IPS-18c (cell line): ENCODE measurements around the gene GGTLC2.
"Not testable (repeated sequence)": the region's sequence is repeated elsewhere in the genome, so short reads cannot be mapped to it uniquely, and the experiment has no call there.

Experiments
- H3K4me3 ChIP-seq: 2 replicates; pipeline ENCODE4 v1.7.0; 2013; ENCODE audit warnings: low read depth, mild to moderate bottlenecking, low read length, moderate library complexity; ENCODE audit not compliant: insufficient read depth
- H3K9me3 ChIP-seq: one replicate; pipeline ENCODE4 v1.6.1; 2013; ENCODE audit warnings: mild to moderate bottlenecking, low read length, moderate library complexity; ENCODE audit not compliant: control insufficient read depth, insufficient read depth

The GGTLC2 gene

DNA sequence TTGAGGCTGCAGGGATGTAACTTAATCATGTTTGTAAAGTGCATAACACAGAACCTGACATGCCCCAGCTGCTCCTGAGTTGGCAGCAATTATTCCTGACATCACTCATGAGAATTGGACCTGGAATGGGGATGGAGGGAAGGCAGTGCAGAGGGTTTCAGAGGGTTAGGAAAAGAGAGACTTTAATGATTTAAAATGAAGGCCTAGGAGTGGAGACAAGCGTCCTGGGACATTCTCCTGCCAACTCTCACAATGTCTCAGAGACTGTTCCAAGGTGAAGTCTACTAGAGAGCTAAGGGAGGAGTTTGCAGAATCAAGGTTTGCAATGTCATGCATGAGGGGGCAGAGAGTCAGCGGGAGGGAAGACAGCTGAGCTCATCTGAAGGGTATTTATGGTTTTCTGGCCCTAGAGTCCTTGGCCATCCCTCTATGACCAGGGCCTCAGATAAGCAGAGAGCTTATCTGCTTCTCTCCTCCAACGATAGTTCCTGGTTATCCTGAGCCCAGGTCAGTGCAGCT lies 36.9 kb downstream of the GGTLC2 start:
- Histone ChIP-seq H3K4me3 (no peak overlapping the region), H3K9me3 (no peaks in the 10 kb centered on the region)

- no peaks in the 10 kb centered on the region for H3K9me3 ChIP-seq
- H3K4me3 ChIP-seq, result no peak overlapping the region
These were observed 37.8 kb downstream of the GGTLC2 start for GRCh38 chr22:22682196-22682595.

- no peaks in the 10 kb centered on the region for H3K9me3 ChIP-seq
These were observed 38.6 kb downstream of the GGTLC2 start for GRCh38 chr22:22682807-22683667.

DNA sequence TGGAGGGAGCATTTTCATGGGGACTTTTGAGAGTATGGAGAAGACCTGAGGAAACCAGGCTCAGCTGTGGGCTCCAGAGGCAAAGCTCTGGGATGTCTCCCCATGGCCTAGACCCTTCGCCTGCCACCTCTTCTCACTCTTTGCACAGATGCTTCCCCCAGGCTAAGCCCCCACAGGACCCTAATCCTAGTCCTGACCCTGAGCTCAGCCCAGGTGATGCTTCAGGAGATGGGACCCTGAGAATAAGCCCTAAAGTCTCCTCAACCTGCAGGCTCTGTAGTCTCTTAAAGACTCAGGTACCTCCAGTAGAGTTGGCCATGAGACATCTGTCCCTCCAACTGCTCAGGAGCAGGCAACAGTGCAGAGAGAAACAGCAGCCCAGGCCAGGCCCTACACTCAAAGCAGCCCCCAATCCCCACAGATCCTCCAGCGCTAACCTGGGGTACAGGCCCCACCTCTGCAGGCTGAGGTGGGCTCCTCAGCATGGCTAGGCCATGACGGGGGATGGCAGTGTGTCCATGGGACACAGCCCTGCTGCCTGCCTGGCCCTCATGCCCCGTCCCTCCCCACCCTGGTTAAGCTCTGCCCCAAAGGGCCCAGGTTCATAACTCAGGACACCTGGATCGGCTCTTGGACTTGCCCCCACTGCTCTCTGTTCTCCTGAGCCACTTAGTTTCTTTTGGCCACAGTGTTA lies 39.4 kb downstream of the GGTLC2 start:
- Histone ChIP-seq H3K9me3 (no peaks in the 10 kb centered on the region), H3K4me3 (no peak overlapping the region)

More at GRCh38 chr22:22682807-22683667, 38.6 kb downstream of the GGTLC2 start:
- H3K4me3 ChIP-seq, result no peak overlapping the region

GRCh38 chr22:22684580-22685561 lies 40.5 kb downstream of the GGTLC2 start:
- Histone ChIP-seq H3K4me3 (no peak overlapping the region), H3K9me3 (no peaks in the 10 kb centered on the region)

DNA sequence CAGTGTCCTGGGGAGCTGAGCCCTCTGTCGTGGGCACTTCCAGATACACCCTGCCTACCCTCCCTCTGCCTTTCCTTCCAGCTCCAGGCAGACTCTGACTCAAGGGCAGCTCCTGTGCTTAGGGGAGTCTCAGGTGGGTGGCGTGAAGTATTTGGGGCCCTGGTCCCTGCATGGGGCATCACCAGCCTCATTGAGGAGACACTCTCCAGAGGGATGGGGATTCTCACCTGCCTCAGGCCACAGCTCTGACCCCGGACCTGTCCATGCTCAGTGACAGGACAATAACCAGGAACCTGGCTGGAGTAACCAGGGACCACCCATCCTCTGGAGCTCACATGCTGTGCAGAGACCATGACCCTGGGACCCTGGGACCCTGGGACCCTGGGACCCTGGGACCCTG lies 41.2 kb downstream of the GGTLC2 start:
- H3K9me3 ChIP-seq, result no peaks in the 10 kb centered on the region

DNA sequence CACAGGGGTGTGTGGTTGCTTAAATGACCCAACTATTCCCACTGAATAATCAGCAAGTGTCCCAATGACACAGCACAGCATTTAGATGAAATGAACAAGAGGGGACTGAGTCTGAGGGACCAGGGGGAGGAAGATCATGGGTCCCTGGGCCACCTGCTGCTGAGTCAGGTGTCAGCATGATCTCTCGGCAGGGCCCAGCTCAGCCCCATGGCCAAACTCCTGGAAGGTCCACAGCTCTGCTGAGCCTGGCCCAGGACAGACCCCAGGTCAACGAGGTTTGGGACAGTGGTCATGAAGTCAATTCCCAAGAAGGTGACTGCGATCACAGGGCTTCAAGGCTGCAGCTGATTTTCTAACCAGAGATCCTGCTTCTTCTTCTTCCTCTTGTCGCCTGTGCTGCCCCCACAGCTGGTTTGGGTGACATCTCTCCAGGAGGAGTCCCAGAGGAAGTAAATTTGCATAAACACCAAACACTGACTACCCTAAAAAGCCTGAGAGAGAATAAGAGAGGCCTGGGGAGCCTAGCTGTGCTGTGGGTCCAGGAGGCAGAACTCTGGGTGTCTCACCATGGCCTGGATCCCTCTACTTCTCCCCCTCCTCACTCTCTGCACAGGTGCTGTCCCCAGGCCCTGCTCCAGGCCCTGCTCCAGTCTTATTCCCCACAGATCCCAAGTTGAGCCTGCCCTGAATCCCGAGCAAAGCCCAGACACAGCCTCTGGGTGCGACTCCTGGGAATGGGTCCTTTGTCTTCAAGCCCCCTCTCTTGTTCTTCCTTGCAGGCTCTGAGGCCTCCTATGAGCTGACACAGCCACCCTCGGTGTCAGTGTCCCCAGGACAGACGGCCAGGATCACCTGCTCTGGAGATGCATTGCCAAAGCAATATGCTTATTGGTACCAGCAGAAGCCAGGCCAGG lies 42.0 kb downstream of the GGTLC2 start:
- H3K9me3 ChIP-seq, H3K4me3 ChIP-seq: not testable (repeated sequence)

More for the DNA sequence above, 41.2 kb downstream of the GGTLC2 start:
- H3K4me3 ChIP-seq, result no peak overlapping the region

- no peaks in the 10 kb centered on the region for H3K9me3 ChIP-seq
These were observed 43.5 kb downstream of the GGTLC2 start for GRCh38 chr22:22687638-22688500.

GRCh38 chr22:22689621-22690345 lies 45.4 kb downstream of the GGTLC2 start:
- H3K4me3 ChIP-seq, result no peak overlapping the region
- no peaks in the 10 kb centered on the region for H3K9me3 ChIP-seq

More at GRCh38 chr22:22687638-22688500, 43.5 kb downstream of the GGTLC2 start:
- H3K4me3 ChIP-seq, result no peak overlapping the region

GRCh38 chr22:22691055-22691454 lies 46.6 kb downstream of the GGTLC2 start:
- H3K4me3 ChIP-seq, result no peak overlapping the region
- H3K9me3 ChIP-seq, result no peaks in the 10 kb centered on the region

- H3K9me3 ChIP-seq, result no peaks in the 10 kb centered on the region
- H3K4me3 ChIP-seq, result no peak overlapping the region
These were observed 47.6 kb downstream of the GGTLC2 start for GRCh38 chr22:22691716-22692701.

- no peak overlapping the region for H3K4me3 ChIP-seq
- H3K9me3 ChIP-seq, result no peaks in the 10 kb centered on the region
These were observed 48.5 kb downstream of the GGTLC2 start for GRCh38 chr22:22692707-22693530.

- Histone ChIP-seq H3K9me3 (no peaks in the 10 kb centered on the region), H3K4me3 (no peak overlapping the region)
These were observed 49.1 kb downstream of the GGTLC2 start for GRCh38 chr22:22693531-22693884.
